Hepatocyte (in vitro differentiated cells): ENCODE results near the gene IGSF1.

Experiments
- CTCF ChIP-seq: fragments of 200-600 bp; sonication (generic); IDR thresholded peaks from 2 replicates; pipeline ENCODE4 v1.5.1; 2016; ENCODE audit warnings: antibody characterized with exemption, mild to moderate bottlenecking; ENCODE audit not compliant: poor library complexity
- EZH2 ChIP-seq: fragments of 200-600 bp; sonication (generic); IDR thresholded peaks from 2 replicates; pipeline ENCODE4 v1.6.1; 2016; ENCODE audit warnings: antibody characterized with exemption, mild to moderate bottlenecking, borderline replicate concordance
- EZH2phosphoT487 ChIP-seq: fragments of 200-600 bp; sonication (generic); IDR thresholded peaks from one replicate; pipeline ENCODE4 v1.6.1; 2018; ENCODE audit warnings: antibody characterized with exemption, mild to moderate bottlenecking, low read depth, moderate library complexity; ENCODE audit not compliant: unreplicated experiment, severe bottlenecking

- TF ChIP-seq EZH2phosphoT487, result no peak
- no peak for TF ChIP-seq CTCF
- TF ChIP-seq EZH2, result no peak
Measured at GRCh38 chrX:131279197-131279596, 9.9 kb downstream of the IGSF1 start.
